Transverse colon (tissue), 4 donors: Measurements from ENCODE around the gene OTOGL.

Experiments
- POLR2AphosphoS5 ChIP-seq, 3 donors: sonication (generic); formaldehyde crosslinking; IDR thresholded peaks; one replicate each; pipeline ENCODE4 v1.6.1; 2016; ENCODE audit warnings: antibody characterized with exemption in 3 of 3
- TF ChIP-seq, protein P1 (sequence below), 5 experiments: fragments of 200-600 bp in 3 of 5; fragments of 450-650 bp in 2 of 5; sonication (generic) in 3 of 5; IDR thresholded peaks; 1 replicate in 2 of 5; 2 replicates in 3 of 5; pipeline ENCODE4 v1.5.1; 2016 to 2017; ENCODE audit warnings: antibody characterized with exemption in 5 of 5, inconsistent platforms in 3 of 5, mild to moderate bottlenecking in 2 of 5, moderate library complexity in 1 of 5

- TF ChIP-seq POLR2AphosphoS5 (IDR thresholded peaks at IDR 0.05), result no peak
- TF ChIP-seq, protein P1, sequence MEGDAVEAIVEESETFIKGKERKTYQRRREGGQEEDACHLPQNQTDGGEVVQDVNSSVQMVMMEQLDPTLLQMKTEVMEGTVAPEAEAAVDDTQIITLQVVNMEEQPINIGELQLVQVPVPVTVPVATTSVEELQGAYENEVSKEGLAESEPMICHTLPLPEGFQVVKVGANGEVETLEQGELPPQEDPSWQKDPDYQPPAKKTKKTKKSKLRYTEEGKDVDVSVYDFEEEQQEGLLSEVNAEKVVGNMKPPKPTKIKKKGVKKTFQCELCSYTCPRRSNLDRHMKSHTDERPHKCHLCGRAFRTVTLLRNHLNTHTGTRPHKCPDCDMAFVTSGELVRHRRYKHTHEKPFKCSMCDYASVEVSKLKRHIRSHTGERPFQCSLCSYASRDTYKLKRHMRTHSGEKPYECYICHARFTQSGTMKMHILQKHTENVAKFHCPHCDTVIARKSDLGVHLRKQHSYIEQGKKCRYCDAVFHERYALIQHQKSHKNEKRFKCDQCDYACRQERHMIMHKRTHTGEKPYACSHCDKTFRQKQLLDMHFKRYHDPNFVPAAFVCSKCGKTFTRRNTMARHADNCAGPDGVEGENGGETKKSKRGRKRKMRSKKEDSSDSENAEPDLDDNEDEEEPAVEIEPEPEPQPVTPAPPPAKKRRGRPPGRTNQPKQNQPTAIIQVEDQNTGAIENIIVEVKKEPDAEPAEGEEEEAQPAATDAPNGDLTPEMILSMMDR (IDR thresholded peaks at IDR 0.05), result no peak
Observed at GRCh38 chr12:80268924-80269749, 169.8 kb downstream of the OTOGL start.
